ENCODE data around the gene ZNF202.
"Not testable (repeated sequence)": the region's sequence is repeated elsewhere in the genome, so short reads cannot be mapped to it uniquely, and the experiment has no call there.

The ZNF202 gene

DNA sequence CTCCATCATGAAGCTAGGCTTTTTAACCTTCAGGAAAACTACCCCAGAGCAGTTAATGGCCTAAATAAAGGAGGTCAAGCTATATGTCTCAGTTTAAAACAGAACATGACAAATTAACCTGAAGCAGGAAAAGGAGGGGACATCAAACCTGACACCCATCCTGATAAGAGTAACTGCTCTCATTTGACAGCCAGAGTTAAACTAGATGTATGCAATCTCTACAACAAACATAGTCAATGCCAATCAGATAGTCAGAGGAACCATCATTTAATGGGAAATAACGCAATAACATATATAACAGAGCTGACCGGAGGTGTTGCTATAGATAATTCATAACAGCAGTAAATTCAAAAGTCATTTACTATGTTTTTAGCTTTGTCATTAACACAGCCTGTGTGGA is 3.1 kb downstream of the ZNF202 start:
- DNase-seq, result no peak

DNA sequence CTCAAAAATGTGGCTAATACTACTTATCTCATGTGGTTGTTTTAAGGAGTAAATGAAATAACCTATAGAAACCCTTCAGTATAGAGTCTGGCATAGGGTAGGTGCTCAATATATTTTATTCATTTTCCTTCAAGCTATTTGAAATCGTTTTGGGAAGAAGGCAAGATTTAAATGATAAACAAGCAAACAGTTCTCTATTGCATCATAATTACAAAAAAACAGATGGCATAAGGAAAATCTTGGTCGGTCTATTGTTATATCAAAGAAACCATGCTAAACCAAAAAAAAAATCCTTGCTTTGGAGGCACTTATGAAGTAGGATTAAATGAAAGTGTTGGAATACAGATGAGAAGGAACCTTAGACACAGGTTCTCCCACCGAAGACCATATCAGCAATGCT is 4.7 kb downstream of the ZNF202 start:
- no peak for DNase-seq

GRCh38 chr11:123729602-123730001 is 11.9 kb downstream of the ZNF202 start:
- DNase-seq, result no peak

DNA sequence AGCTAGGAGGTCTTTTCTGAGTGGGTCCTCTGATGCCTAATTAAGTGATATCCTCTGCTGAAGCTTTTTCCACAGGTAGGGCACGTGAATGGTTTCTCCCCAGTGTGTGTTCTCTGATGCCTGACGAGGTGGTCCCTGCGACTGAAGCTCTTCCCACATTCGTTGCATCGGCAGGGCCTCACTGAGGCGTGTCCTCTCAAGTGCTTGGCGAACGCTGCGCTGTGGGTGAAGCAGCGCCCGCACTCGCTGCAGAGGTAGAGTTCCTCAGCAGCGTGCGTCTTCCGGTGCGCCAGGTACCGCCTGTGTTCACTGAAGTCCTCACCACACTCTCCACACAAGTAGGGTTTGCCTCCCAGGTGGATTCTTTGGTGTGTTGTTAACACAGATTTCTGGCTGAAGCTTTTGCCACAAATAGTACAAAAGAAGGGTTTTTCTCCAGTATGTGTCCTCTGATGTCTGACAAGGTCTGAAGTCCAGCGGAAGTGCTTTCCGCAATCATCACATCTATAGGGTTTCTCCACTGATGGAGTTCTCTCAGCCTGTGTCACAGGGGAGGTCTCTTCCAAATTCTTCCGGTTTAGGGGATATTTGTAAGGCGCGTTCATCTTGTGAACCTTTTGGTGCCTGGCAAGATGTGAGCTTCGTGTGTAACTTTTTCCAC is 15.3 kb downstream of the ZNF202 start:
- no peak for DNase-seq

DNA sequence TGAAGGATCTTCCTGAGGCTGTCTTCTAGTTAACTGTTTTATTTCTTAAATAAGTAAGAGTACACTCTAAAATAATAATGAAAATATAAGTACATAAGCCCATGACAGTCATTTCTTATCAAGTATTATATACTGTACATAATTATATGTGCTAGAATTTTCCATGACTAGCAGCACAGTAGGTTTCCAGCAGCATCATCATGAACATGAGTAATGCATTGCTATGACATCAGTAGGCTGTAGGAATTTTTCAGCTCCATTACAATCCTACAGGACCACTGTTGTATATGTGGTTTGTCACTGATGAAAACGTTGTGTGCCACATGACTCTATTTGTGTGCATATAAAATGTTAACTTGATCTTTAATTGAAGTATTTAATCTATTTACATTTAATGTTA is 22.0 kb downstream of the ZNF202 start:
- no peak for DNase-seq

- DNase-seq, result no peak
These were observed 23.0 kb downstream of the ZNF202 start for GRCh38 chr11:123718469-123718868.

DNA sequence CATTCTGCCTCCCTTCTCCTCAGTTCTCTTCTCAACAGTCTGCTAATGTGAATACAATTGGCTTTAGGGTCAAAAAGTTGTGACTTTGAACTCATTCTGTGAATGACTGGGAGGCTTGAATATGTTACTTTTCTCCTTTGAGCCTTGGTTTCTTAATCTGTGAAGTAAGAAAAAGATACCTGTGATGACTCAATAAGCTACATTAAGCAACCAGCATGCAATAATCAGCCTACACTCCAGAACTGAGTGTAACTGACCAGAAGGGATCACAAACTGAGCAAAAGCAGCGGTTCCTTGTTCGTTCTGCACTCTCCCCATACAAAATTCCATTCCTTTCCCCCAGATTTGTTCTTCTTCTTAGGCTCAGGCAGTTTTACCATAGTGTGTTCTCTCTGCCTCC is 23.4 kb downstream of the ZNF202 start:
- DNase-seq, result no peak

DNA sequence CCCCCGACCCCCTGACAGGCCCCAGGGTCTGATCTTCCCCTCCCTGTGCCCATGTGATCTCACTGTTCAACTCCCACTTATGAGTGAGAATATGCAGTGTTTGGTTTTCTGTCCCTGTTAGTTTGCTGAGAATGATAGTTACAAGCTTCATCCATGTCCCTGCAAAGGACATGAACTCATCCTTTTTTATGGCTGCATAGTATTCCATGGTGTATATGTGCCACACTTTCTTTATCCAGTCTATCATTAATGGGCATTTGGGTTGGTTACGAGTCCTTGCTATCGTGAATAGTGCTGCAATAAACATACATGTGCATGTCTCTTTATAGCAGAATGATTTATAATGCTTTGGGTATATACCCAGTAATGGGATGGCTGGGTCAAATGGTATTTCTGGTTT is 28.8 kb downstream of the ZNF202 start:
- not testable (repeated sequence) for DNase-seq

- DNase-seq, result peak; percentile 76
These were observed 33.8 kb downstream of the ZNF202 start for GRCh38 chr11:123707606-123708205.

DNA sequence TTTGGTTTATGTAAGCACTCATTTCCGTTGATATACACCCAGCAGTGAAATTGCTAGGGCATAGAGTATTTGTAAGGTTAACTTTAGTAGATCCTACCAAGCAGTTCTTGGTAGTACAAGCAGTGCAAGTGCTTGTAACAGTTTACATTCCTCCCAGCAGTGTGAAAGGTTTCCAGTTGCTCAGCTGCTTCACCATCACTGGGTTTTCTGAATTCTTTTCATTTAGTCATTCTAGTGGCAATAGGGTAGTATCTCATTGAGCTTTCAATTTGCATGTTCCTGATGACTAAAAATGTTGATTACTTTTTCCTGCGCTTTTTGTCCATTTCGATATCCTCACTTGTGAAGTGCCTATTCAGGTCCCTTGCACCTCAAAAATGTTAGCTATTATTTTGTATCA is 34.3 kb downstream of the ZNF202 start:
- DNase-seq, result no peak

DNA sequence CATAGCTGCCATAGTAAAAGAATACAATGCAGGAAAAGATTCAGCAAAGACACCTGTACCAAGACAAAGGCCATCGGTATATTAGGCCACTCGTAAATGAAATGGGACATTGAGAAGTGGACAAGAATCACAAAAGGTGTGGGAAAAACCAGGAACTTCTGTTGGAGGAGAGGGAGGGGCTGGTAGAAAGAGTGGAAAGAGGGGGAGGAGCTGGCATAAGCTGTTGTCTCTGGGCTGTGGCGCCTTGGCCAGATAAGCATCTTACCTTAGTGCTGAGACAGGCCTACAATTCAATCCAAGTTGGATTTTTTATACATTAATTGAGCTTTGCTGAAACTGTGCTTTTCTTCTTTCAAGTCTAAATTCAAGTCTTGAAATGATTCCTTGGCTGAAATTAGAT is 37.1 kb downstream of the ZNF202 start:
- no peak for DNase-seq

- no peak for DNase-seq
These were observed 38.8 kb downstream of the ZNF202 start for GRCh38 chr11:123702696-123703095.

- DNase-seq, result no peak
These were observed 39.3 kb downstream of the ZNF202 start for GRCh38 chr11:123702139-123702538.

DNA sequence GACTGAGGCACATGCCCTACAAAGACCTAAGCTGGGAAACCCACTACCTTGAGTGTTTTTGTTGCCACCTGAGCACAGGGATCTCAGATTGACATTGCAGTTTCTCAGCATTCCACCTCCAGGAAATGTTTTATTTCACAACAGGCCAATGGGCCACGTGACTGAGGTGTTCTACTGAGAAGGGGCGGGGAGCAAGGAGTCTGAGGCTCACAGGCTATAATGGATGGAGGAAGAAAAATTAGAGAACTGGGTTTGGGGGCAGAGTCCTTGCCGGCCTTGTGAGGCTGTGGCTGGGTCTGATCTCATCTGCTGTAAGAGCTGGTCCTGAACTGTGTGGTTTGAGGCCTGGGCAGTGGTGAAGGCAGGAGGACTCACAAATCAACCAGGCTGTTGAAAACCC is 40.7 kb downstream of the ZNF202 start:
- no peak for DNase-seq

DNA sequence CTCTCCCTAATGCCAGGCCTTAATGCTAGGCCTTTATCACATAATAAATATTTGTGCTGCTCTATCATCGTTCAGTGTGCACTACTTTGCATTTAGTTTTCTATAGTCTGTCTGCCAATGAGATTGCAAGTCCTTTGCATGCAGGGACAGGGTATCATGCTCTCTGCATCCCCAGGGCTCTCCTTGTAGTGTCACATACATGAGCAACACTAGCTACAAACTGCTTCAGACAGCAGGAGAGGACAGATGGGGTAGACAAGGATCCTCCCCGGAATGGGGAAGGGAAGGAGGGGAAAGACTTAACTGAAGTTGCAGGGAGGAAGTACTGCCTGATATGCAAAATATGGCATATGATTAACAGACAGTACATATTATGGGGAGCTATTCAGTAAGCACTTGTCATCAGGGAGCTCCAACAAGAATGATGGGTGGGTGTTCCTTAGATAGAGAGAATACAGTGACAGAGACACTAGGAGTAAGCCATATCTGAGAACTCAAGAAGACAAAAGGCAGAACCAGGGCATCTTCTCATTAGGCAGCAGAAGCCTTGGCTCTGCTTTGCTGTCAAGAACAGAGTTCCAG is 42.8 kb downstream of the ZNF202 start:
- DNase-seq, result no peak

DNA sequence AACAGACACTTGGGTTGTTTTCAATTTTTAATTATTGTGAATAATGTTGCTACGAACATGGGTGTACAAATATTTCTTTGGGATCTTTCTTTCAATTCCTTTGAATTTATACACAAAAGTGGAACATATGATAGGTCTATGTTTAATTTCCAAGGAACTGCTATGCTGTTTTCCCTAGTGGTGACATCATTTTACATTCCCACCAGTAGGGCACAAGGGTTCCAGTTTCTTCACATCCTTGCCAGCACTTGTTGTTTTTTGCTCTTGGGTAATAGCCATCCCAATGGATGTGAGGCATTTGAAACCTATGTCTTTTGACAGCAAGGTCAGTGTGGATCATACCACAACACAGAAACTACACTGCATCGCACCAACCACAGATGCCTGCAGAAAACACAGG is 45.3 kb downstream of the ZNF202 start:
- DNase-seq, result no peak

DNA sequence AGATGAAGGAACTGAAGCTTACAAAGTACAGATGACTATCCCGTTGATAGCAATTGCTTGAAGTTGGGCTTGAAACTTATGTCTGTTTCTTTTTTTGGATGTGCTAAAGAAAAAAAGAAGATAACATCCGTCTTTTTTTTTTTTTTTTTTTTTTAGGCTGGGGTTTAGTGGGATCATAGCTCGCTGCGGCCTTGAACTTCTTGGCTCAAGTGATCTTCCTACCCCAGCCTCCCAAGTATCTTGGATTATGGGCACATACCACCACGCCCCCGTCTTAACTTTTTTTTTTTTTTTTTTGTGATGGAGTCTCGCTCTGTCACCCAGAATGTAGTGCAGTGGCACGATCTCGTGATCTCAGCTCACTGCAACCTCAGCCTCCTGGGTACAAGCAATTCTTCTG is 46.2 kb downstream of the ZNF202 start:
- no peak for DNase-seq

- peak; percentile 5 for DNase-seq
These were observed 46.9 kb downstream of the ZNF202 start for GRCh38 chr11:123694551-123694950.

- DNase-seq, result no peak
These were observed 48.5 kb downstream of the ZNF202 start for GRCh38 chr11:123692961-123693360.

DNA sequence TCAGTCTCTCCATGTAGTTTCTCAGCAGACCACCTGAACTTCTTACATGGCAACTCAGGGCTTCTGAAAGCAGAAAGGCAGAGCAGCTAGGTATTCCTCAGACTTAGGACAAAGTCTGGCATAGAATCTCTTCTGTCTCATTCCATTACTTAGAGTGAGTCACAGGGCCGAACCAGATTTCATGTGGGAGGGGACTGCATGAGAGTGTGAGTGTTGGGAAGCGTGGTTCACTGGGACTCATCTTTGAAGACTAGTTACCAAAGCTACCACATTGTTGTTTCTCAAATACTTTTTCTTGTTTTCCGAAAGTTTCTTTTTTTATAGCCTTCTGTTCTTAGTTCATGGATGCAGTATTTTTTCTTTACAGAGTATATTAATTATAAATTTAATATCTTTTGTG is 51.0 kb downstream of the ZNF202 start:
- DNase-seq, result no peak

- DNase-seq, result no peak
These were observed 56.9 kb downstream of the ZNF202 start for GRCh38 chr11:123684601-123685000.

- no peak for DNase-seq
These were observed 57.9 kb downstream of the ZNF202 start for GRCh38 chr11:123683428-123684170.

DNA sequence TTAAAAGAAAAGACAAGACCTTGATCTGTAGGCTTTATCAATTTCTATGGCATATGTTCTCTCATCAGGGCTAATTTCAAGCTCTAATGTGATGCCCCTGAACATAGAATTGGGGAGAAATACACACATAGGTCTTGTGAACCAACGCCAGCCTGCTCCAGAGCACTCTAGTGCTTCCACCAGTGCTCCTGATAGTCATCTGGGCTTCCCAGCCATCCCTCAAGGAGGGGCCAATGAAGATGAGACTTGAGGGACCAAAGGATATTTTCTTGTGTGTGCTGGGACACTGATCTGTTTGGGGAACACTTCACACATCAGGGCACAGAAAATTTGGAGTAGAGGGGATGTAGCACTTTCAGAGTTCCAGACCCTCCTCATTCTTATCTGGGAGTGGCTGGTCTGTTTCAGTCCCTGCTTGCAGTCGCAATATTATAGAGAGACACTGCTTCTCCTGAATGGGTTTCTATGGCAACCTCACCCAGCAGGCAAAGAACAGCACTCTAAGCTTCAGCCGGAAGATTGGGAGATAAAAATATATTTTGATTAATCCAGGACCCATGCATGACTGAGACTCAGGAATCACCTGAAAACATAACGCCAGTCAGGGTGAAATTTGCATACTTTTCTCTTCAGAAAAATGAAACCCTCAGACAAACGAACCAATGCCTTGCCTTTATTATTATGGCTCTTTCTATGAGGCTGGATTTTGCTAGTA is 58.6 kb downstream of the ZNF202 start:
- DNase-seq, result no peak

Measured in hematopoietic multipotent progenitor cell treated with erythropoietin and hydrocortisone succinate and interleukin-3 and kit ligand, for 6 days (in vitro differentiated cells).